ENCODE results near the gene PIK3R5.

PIK3R5 gene

DNA sequence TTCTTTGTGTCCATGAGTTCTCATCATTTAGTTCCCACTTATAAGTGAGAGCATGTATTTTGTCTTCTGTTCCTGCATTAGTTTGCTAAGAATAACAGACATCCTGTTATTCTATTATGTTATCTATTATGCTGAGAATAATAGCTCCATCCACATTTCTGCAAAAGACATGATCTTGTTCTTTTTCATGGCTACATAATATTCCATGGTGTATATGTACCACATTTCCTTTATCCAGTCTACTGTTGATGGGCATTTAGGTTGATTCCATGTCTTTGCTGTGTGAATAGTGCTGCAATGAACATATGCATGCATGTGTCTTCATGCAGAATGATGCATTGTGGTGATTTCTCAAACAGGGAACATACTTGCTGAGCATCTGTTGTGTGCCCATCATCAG lies 21.4 kb downstream of the PIK3R5 start:
- no peak for TF ChIP-seq CTCF (conservative IDR thresholded peaks at IDR 0.05; ENCODE audit: low read length)
- no peak overlapping the region for H3K4me3 ChIP-seq (ENCODE audit: low read length)
- DNase-seq (ENCODE audit: low read depth), result no peak

- TF ChIP-seq CTCF (conservative IDR thresholded peaks at IDR 0.05; ENCODE audit: low read length), result no peak
- no peak overlapping the region for H3K4me3 ChIP-seq (ENCODE audit: low read length)
- no peak for DNase-seq (ENCODE audit: low read depth)
These were observed 23.4 kb downstream of the PIK3R5 start for GRCh38 chr17:8941980-8942622.

DNA sequence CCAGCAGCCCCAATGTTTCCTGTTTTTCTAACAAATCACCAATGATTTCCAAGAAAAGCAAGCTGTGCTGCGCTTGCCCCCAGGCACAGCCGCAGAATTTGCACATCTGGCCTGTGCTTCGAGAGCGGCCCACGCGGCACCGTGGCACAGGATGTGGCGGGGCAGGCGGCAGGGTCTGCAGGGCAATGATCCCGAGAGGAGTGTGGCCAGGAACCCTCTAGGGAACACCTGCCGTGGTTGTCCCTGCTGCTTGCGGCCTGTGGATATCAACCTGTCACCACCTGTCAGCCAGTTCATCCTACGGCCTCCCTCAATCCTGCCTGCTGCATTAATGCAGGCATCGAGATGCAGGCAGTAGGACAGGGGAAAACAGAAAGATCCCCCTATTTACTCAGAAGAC lies 24.0 kb downstream of the PIK3R5 start:
- no peak overlapping the region for H3K4me3 ChIP-seq (ENCODE audit: low read length)
- no peak for TF ChIP-seq CTCF (conservative IDR thresholded peaks at IDR 0.05; ENCODE audit: low read length)
- no peak for DNase-seq (ENCODE audit: low read depth)

GRCh38 chr17:8940866-8941471 lies 24.5 kb downstream of the PIK3R5 start:
- TF ChIP-seq CTCF (conservative IDR thresholded peaks at IDR 0.05; ENCODE audit: low read length), result no peak
- DNase-seq (ENCODE audit: low read depth), result no peak
- no peak overlapping the region for H3K4me3 ChIP-seq (ENCODE audit: low read length)

DNA sequence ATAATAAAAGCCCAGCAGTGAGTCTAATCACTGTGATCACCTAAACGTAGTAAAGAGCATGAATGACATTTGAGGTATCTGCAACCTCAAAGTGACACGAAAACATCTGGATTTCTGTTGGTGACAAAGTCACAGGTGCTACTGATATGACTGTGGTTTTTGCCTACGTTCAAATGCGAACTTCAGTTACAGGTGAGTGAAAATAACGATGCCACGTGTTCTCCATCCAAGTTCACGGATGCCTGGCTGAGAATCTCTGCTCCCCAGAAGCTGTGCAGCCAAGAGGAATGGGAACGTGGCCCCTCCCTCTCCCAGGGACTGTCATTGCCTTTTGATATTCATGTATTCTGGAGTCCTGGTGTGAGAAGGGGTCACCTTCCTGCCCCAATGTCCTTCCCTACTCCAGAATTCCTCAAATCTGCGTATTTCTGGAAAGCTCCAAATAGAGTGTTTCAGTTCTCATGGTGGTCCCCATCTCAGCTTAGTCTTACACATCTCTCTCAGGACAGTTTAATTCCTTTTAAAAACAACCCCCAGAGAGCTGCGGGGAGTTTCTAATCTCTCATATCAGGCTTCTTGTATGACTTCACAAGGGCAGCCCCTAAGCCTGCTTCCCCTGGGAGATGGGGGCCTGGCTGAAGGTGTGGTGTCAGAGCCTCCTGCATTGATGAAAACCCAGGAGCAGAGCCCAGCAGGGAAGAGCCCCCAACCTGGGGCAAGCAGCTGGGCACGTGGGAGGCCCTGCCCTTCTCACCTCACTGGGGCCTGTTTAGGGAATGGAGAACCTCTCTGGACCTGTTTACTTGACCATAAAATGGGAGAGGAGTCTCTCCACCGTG lies 25.8 kb downstream of the PIK3R5 start:
- H3K4me3 ChIP-seq (ENCODE audit: low read length), result no peak overlapping the region
- DNase-seq (ENCODE audit: low read depth), result no peak
- no peak for TF ChIP-seq CTCF (conservative IDR thresholded peaks at IDR 0.05; ENCODE audit: low read length)

GRCh38 chr17:8938933-8939332 lies 26.6 kb downstream of the PIK3R5 start:
- H3K4me3 ChIP-seq (ENCODE audit: low read length), result no peak overlapping the region
- no peak for TF ChIP-seq CTCF (conservative IDR thresholded peaks at IDR 0.05; ENCODE audit: low read length)
- no peak for DNase-seq (ENCODE audit: low read depth)

Measured in AG10803 (cell line).